HUDEP-2 (cell line): ENCODE measurements around the gene PCED1A.
"Not testable (repeated sequence)": the region's sequence is repeated elsewhere in the genome, so short reads cannot be mapped to it uniquely, and the experiment has no call there.

Source experiments
- DNase-seq, 76 experiments: peaks; one replicate each; lab custom pipeline; 2025; ENCODE audit not compliant: unreplicated experiment in 76 of 76; lab: John Stamatoyannopoulos, UW

The PCED1A gene

GRCh38 chr20:2831206-2831605 lies 9.2 kb downstream of the PCED1A start:
- not testable (repeated sequence) for DNase-seq

GRCh38 chr20:2829376-2829775 lies 11.1 kb downstream of the PCED1A start:
- DNase-seq, result no peak

GRCh38 chr20:2826655-2827054 lies 13.8 kb downstream of the PCED1A start:
- no peak for DNase-seq

- DNase-seq, result no peak
Measured at GRCh38 chr20:2825761-2826160, 14.7 kb downstream of the PCED1A start.

GRCh38 chr20:2822073-2822472 lies 18.4 kb downstream of the PCED1A start:
- DNase-seq, result no peak

GRCh38 chr20:2820896-2821869 lies 19.3 kb downstream of the PCED1A start:
- no peak for DNase-seq

- DNase-seq, result no peak
Measured at GRCh38 chr20:2820084-2820895, 20.2 kb downstream of the PCED1A start.

- DNase-seq, result no peak
Measured at GRCh38 chr20:2817891-2818595, 22.4 kb downstream of the PCED1A start.

- DNase-seq, result no peak
Measured at GRCh38 chr20:2817341-2817726, 23.1 kb downstream of the PCED1A start.

DNA sequence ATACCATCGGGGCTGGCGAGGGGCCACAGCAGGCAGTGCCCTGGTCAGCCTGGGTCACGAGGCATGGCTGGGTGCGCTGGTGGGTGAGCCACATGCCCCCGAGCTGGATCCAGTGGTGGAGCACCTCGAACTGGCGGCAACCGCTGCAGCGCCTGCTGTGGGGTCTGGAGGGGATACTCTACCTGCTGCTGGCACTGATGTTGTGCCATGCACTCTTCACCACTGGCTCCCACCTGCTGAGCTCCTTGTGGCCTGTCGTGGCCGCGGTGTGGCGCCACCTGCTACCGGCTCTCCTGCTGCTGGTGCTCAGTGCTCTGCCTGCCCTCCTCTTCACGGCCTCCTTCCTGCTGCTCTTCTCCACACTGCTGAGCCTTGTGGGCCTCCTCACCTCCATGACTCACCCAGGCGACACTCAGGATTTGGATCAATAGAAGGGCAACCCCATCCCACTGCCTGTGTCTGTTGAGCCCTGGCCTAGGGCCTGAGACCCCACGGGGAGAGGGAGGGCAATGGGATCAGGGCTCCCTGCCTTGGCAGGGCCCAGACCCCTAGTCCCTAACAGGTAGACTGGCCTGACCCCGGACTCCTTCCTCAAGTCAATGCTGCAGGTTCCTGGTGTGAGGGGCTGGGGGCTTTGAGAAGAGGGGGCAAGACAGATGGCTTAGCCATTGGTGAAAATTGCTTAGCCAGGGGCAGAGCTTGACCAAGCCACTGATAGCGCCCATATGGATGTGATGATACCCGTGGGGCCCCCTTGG lies 23.7 kb downstream of the PCED1A start:
- DNase-seq, result peak in 4 of 76 experiments; percentile 5 to 15 (median 14)

- no peak for DNase-seq
Measured at GRCh38 chr20:2816030-2816582, 24.3 kb downstream of the PCED1A start, which contains the start of gene TMEM239. TSS of gene TMEM239 (plus strand) at chr20:2816364. CDS start at chr20:2816555, 191 bp downstream.

DNA sequence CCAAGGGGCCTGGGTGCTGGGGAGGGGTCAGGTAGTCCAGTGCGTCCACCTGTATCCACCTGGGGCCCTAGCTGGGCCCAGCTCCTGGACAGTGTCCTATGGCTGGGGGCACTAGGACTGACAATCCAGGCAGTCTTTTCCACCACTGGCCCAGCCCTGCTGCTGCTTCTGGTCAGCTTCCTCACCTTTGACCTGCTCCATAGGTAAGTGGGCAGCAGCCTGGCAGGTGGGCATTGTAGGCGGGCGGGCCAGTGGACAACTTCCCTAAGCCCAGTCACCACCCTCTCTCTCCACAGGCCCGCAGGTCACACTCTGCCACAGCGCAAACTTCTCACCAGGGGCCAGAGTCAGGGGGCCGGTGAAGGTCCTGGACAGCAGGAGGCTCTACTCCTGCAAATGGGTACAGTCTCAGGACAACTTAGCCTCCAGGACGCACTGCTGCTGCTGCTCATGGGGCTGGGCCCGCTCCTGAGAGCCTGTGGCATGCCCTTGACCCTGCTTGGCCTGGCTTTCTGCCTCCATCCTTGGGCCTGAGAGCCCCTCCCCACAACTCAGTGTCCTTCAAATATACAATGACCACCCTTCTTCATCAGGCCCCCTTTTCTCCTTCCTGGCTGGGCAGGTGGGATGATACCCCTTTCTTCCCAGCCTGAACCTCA lies 25.1 kb downstream of the PCED1A start:
- no peak for DNase-seq

- DNase-seq, result peak in 4 of 76 experiments; percentile 9 to 29 (median 15)
Measured at GRCh38 chr20:2814587-2815051, 25.8 kb downstream of the PCED1A start, which contains the start of gene C20orf141. TSS of gene C20orf141 (plus strand) at chr20:2814987. CDS start at chr20:2815185, 198 bp downstream.

DNA sequence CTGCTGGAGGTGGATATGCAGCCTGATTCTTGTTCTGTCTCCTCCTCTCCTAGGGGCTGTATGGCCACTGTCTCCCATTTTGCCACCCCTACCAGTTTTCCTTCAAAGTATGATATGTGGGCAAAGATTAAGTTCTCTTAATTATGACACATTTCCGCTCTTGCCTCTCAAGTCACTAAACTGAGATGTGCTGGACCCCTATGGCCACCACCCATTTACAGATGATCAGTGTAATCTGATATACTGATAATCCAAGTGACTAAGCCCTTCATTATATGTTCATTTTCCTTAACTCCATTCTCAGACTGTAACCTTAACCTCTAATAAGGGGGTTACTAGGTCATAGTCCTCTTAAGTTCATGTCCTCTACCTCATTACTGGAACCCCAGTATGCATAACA lies 26.4 kb downstream of the PCED1A start:
- DNase-seq, result no peak

GRCh38 chr20:2812189-2812588 lies 28.3 kb downstream of the PCED1A start:
- no peak for DNase-seq

- no peak for DNase-seq
Measured at GRCh38 chr20:2809690-2810089, 30.8 kb downstream of the PCED1A start.

DNA sequence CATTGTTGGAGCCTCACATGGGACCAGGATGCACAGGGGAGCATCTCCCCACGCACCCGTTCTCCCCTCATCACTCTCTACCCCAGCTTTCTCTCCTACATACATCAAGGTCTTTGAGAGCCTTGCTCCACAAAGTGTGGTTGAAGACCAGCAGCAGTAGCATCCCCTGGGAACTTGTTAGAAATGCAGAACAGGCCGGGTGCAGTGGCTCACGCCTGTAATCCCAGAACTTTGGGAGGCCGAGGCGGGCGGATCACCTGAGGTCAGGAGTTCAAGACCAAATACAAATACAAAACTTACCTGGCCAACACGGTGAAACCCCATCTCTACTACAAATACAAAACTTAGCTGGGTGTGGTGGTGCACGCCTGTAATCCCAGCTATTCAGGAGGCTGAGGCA lies 32.5 kb downstream of the PCED1A start:
- not testable (repeated sequence) for DNase-seq

GRCh38 chr20:2807019-2807418 lies 33.4 kb downstream of the PCED1A start:
- peak in 5 of 76 experiments; percentile 9 to 43 (median 25) for DNase-seq

DNA sequence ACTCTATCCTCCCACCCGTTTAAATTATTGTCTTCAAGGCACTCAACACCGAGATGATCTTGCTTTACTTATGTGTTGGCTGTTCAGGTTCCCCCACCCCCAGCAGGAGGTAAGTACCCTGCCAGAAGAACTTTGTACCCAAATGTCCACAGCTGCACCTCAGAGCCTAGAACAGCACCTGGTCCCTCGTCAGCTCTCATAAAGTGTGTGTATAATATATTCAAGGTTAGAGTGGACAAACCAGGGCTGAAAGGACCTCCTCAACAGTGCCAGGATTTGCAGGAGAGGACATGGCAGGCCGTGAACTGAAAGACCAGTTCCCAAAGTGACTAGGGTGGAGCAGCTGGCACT lies 34.1 kb downstream of the PCED1A start:
- DNase-seq, result no peak
